Measurements from ENCODE around the gene ZNF189.

Gene ZNF189

GRCh38 chr9:101428909-101429308, 30.3 kb downstream of the ZNF189 start:
- TF ChIP-seq CTCF (IDR thresholded peaks at IDR 0.05; ENCODE audit: low read depth, low read length), result no peak
- DNase-seq (ENCODE audit: low read depth in 2 of 2), result no peak
- no peak overlapping the region for H3K4me3 ChIP-seq (replicated peaks in 1 of 2; ENCODE audit: low read depth in 2 of 2, low read length in 2 of 2)

- no peak overlapping the region for H3K4me3 ChIP-seq (replicated peaks in 1 of 2; ENCODE audit: low read depth in 2 of 2, low read length in 2 of 2)
- no peak for DNase-seq (ENCODE audit: low read depth in 2 of 2)
- TF ChIP-seq CTCF (IDR thresholded peaks at IDR 0.05; ENCODE audit: low read depth, low read length), result no peak
Observed at GRCh38 chr9:101429736-101430135, 31.1 kb downstream of the ZNF189 start.

GRCh38 chr9:101432171-101432570, 33.5 kb downstream of the ZNF189 start:
- no peak for DNase-seq (ENCODE audit: low read depth in 2 of 2)
- H3K4me3 ChIP-seq (replicated peaks in 1 of 2; ENCODE audit: low read depth in 2 of 2, low read length in 2 of 2), result no peak overlapping the region
- no peak for TF ChIP-seq CTCF (IDR thresholded peaks at IDR 0.05; ENCODE audit: low read depth, low read length)

- no peak for TF ChIP-seq CTCF (IDR thresholded peaks at IDR 0.05; ENCODE audit: low read depth, low read length)
- DNase-seq (ENCODE audit: low read depth in 2 of 2), result no peak
- H3K4me3 ChIP-seq (replicated peaks in 1 of 2; ENCODE audit: low read depth in 2 of 2, low read length in 2 of 2), result no peak overlapping the region
Observed at GRCh38 chr9:101432740-101433139, 34.1 kb downstream of the ZNF189 start.

- no peak overlapping the region for H3K4me3 ChIP-seq (replicated peaks in 1 of 2; ENCODE audit: low read depth in 2 of 2, low read length in 2 of 2)
- TF ChIP-seq CTCF (IDR thresholded peaks at IDR 0.05; ENCODE audit: low read depth, low read length), result no peak
- no peak for DNase-seq (ENCODE audit: low read depth in 2 of 2)
Observed at GRCh38 chr9:101433229-101433628, 34.6 kb downstream of the ZNF189 start.

- DNase-seq (ENCODE audit: low read depth in 2 of 2), result no peak
- H3K4me3 ChIP-seq (replicated peaks in 1 of 2; ENCODE audit: low read depth in 2 of 2, low read length in 2 of 2), result no peak overlapping the region
- no peak for TF ChIP-seq CTCF (IDR thresholded peaks at IDR 0.05; ENCODE audit: low read depth, low read length)
Observed at GRCh38 chr9:101434998-101435397, 36.3 kb downstream of the ZNF189 start.

GRCh38 chr9:101435601-101436079, 37.0 kb downstream of the ZNF189 start, which contains the start of gene ALDOB:
TSS of gene ALDOB (minus strand) at chr9:101435774. CDS start at chr9:101430887, 4,887 bp downstream.
- TF ChIP-seq CTCF (IDR thresholded peaks at IDR 0.05; ENCODE audit: low read depth, low read length), result no peak
- DNase-seq (ENCODE audit: low read depth in 2 of 2), result no peak
- no peak within 1 kb of the TSS for H3K4me3 ChIP-seq (replicated peaks in 1 of 2; ENCODE audit: low read depth in 2 of 2, low read length in 2 of 2)

All from cardiac fibroblast (primary cell).